Natural killer cell treated with Interleukin-12 subunit alpha and Interleukin-12 subunit beta and Interleukin-15 and Interleukin-18, amount 100 ng/mL, for 72 hours (primary cell): ENCODE measurements around the gene TLK2. TPM values are rescaled to one million over a fixed set of nuclear protein-coding genes. Genes with fewer than 3 reads are reported as not detected.
"Not testable (repeated sequence)": the region's sequence is repeated elsewhere in the genome, so short reads cannot be mapped to it uniquely, and the experiment has no call there.

Experiments
- ATAC-seq, 2 donors: fragments of 150-1000 bp; cut with Tn5 transposase in 1 of 2; sonication (Bioruptor Pico), chemical (Tn5 transposase) in 1 of 2; 2 replicates each; pipeline ENCODE4 v1.10.0; 2021
- DNase-seq: peaks from one replicate; pipeline ENCODE4 v3.0.0; 2022; ENCODE audit warnings: low spot score
- H3K27ac Mint-ChIP-seq, 2 donors: 1 replicate in 1 of 2; 2 replicates in 1 of 2; pipeline ENCODE4 v1.8.0; 2022; ENCODE audit warnings: mixed read lengths in 2 of 2, mild to moderate bottlenecking in 1 of 2, moderate library complexity in 1 of 2
- H3K27me3 Mint-ChIP-seq, 2 donors: 1 replicate in 1 of 2; 2 replicates in 1 of 2; pipeline ENCODE4 v1.8.0; 2022; ENCODE audit warnings: mixed read lengths in 2 of 2
- H3K36me3 Mint-ChIP-seq: one replicate; pipeline ENCODE4 v1.8.0; 2022; ENCODE audit warnings: mixed read lengths
- H3K4me1 Mint-ChIP-seq, 2 donors: 1 replicate in 1 of 2; 2 replicates in 1 of 2; pipeline ENCODE4 v1.8.0; 2022; ENCODE audit warnings: low read depth in 2 of 2, mixed read lengths in 2 of 2, mild to moderate bottlenecking in 1 of 2
- H3K4me3 Mint-ChIP-seq: one replicate; pipeline ENCODE4 v1.8.0; 2022; ENCODE audit warnings: mixed read lengths
- H3K9me3 Mint-ChIP-seq: 2 replicates; pipeline ENCODE4 v1.8.0; 2022; ENCODE audit warnings: mixed read lengths
- total RNA-seq, 2 donors: library from RNA; stranded (reverse); gene quantifications; one replicate each; pipeline ENCODE4 v1.2.3, GENCODE V29; 2022

The TLK2 gene
- total RNA-seq, 2 donors from 2014 or later: 51.4 to 58.7 TPM

GRCh38 chr17:62588109-62588508 is 109.5 kb downstream of the TLK2 start:
- H3K27ac Mint-ChIP-seq: no peak overlapping the region
- ATAC-seq (no peak), DNase-seq (no peak)
- H3K36me3 Mint-ChIP-seq: peaks cover 7% of the 10 kb centered on the region
- H3K9me3 Mint-ChIP-seq: no peaks in the 10 kb centered on the region
- H3K4me3 Mint-ChIP-seq: no peak overlapping the region
- H3K4me1 Mint-ChIP-seq: no peaks in the 10 kb centered on the region
- no peaks in the 10 kb centered on the region for H3K27me3 Mint-ChIP-seq

- ATAC-seq: no peak
- peaks cover 7% of the 10 kb centered on the region for H3K36me3 Mint-ChIP-seq
- no peak overlapping the region for H3K27ac Mint-ChIP-seq
- no peaks in the 10 kb centered on the region for H3K27me3 Mint-ChIP-seq
- no peak overlapping the region for H3K4me3 Mint-ChIP-seq
- H3K4me1 Mint-ChIP-seq: no peaks in the 10 kb centered on the region
- H3K9me3 Mint-ChIP-seq: no peaks in the 10 kb centered on the region
- DNase-seq: no peak
These were observed 112.7 kb downstream of the TLK2 start for GRCh38 chr17:62591333-62591732.

GRCh38 chr17:62591822-62592221 is 113.2 kb downstream of the TLK2 start:
- not testable (repeated sequence) for H3K4me3 Mint-ChIP-seq, H3K36me3 Mint-ChIP-seq, ATAC-seq

GRCh38 chr17:62592341-62593099 is 113.9 kb downstream of the TLK2 start:
- Mint-ChIP-seq H3K36me3 (peaks cover 15% of the 10 kb centered on the region), H3K27me3 (no peaks in the 10 kb centered on the region), H3K9me3 (no peaks in the 10 kb centered on the region), H3K4me3 (no peak overlapping the region), H3K27ac (no peak overlapping the region), H3K4me1 (no peaks in the 10 kb centered on the region)
- DNase-seq: no peak
- ATAC-seq: no peak

More at GRCh38 chr17:62591822-62592221, 113.2 kb downstream of the TLK2 start:
- not testable (repeated sequence) for H3K27ac Mint-ChIP-seq, H3K27me3 Mint-ChIP-seq, H3K4me1 Mint-ChIP-seq, DNase-seq, H3K9me3 Mint-ChIP-seq

- Mint-ChIP-seq H3K4me3 (no peak overlapping the region), H3K27me3 (no peaks in the 10 kb centered on the region), H3K4me1 (no peaks in the 10 kb centered on the region), H3K36me3 (peaks cover 15% of the 10 kb centered on the region), H3K27ac (no peak overlapping the region), H3K9me3 (no peaks in the 10 kb centered on the region)
- DNase-seq (no peak), ATAC-seq (no peak)
These were observed 116.9 kb downstream of the TLK2 start for GRCh38 chr17:62595484-62595883.

GRCh38 chr17:62596662-62597061 is 118.0 kb downstream of the TLK2 start:
- DNase-seq: no peak
- no peak overlapping the region for H3K4me3 Mint-ChIP-seq
- no peaks in the 10 kb centered on the region for H3K4me1 Mint-ChIP-seq
- no peak overlapping the region for H3K27ac Mint-ChIP-seq
- ATAC-seq: no peak
- no peaks in the 10 kb centered on the region for H3K9me3 Mint-ChIP-seq
- peaks cover 22% of the 10 kb centered on the region for H3K36me3 Mint-ChIP-seq
- no peaks in the 10 kb centered on the region for H3K27me3 Mint-ChIP-seq

- Mint-ChIP-seq H3K4me1 (no peaks in the 10 kb centered on the region), H3K4me3 (no peak overlapping the region), H3K9me3 (no peaks in the 10 kb centered on the region), H3K36me3 (peaks cover 22% of the 10 kb centered on the region), H3K27ac (no peak overlapping the region), H3K27me3 (no peaks in the 10 kb centered on the region)
- ATAC-seq (no peak), DNase-seq (no peak)
These were observed 118.5 kb downstream of the TLK2 start for GRCh38 chr17:62597150-62597549.

GRCh38 chr17:62597920-62598319 is 119.3 kb downstream of the TLK2 start:
- DNase-seq (no peak), ATAC-seq (no peak)
- Mint-ChIP-seq H3K9me3 (no peaks in the 10 kb centered on the region), H3K4me1 (no peaks in the 10 kb centered on the region), H3K36me3 (peaks cover 30% of the 10 kb centered on the region), H3K27ac (peak overlapping the region in 1 of 2 donors; percentile 29), H3K4me3 (no peak overlapping the region), H3K27me3 (no peaks in the 10 kb centered on the region)

GRCh38 chr17:62599964-62600657 is 121.5 kb downstream of the TLK2 start:
- H3K9me3 Mint-ChIP-seq: no peaks in the 10 kb centered on the region
- H3K27ac Mint-ChIP-seq: peak overlapping the region in 1 of 2 donors; percentile 47
- H3K36me3 Mint-ChIP-seq: peaks cover 30% of the 10 kb centered on the region

GRCh38 chr17:62600805-62601204 is 122.2 kb downstream of the TLK2 start:
- H3K4me3 Mint-ChIP-seq: no peak overlapping the region
- H3K36me3 Mint-ChIP-seq: peaks cover 30% of the 10 kb centered on the region

More at GRCh38 chr17:62599964-62600657, 121.5 kb downstream of the TLK2 start:
- no peaks in the 10 kb centered on the region for H3K27me3 Mint-ChIP-seq
- ATAC-seq (no peak), DNase-seq (no peak)
- no peaks in the 10 kb centered on the region for H3K4me1 Mint-ChIP-seq
- no peak overlapping the region for H3K4me3 Mint-ChIP-seq

GRCh38 chr17:62601471-62601870 is 122.8 kb downstream of the TLK2 start:
- ATAC-seq: no peak
- no peaks in the 10 kb centered on the region for H3K9me3 Mint-ChIP-seq
- H3K4me3 Mint-ChIP-seq: no peak overlapping the region

More at GRCh38 chr17:62600805-62601204, 122.2 kb downstream of the TLK2 start:
- no peak for DNase-seq
- ATAC-seq: no peak
- Mint-ChIP-seq H3K27me3 (no peaks in the 10 kb centered on the region), H3K27ac (peak overlapping the region in 1 of 2 donors; percentile 47), H3K9me3 (no peaks in the 10 kb centered on the region), H3K4me1 (no peaks in the 10 kb centered on the region)

GRCh38 chr17:62603783-62604182 is 125.2 kb downstream of the TLK2 start:
- H3K36me3 Mint-ChIP-seq: peaks cover 31% of the 10 kb centered on the region
- not testable (repeated sequence) for H3K27ac Mint-ChIP-seq, H3K4me3 Mint-ChIP-seq, H3K27me3 Mint-ChIP-seq, H3K4me1 Mint-ChIP-seq, H3K9me3 Mint-ChIP-seq, DNase-seq, ATAC-seq

More at GRCh38 chr17:62601471-62601870, 122.8 kb downstream of the TLK2 start:
- no peaks in the 10 kb centered on the region for H3K27me3 Mint-ChIP-seq
- peaks cover 30% of the 10 kb centered on the region for H3K36me3 Mint-ChIP-seq
- no peak for DNase-seq
- no peaks in the 10 kb centered on the region for H3K4me1 Mint-ChIP-seq
- H3K27ac Mint-ChIP-seq: no peak overlapping the region

GRCh38 chr17:62605588-62605987 is 127.0 kb downstream of the TLK2 start:
- no peak overlapping the region for H3K4me3 Mint-ChIP-seq
- peaks cover 5 to 6% of the 10 kb centered on the region in 2 donors for H3K4me1 Mint-ChIP-seq
- no peak overlapping the region for H3K27ac Mint-ChIP-seq
- no peak for DNase-seq
- no peaks in the 10 kb centered on the region for H3K27me3 Mint-ChIP-seq
- H3K9me3 Mint-ChIP-seq: no peaks in the 10 kb centered on the region
- H3K36me3 Mint-ChIP-seq: peaks cover 29% of the 10 kb centered on the region
- no peak for ATAC-seq

- ATAC-seq (peak in 1 of 2 donors; percentile 83), DNase-seq (no peak)
- Mint-ChIP-seq H3K4me1 (peaks cover 14 to 17% of the 10 kb centered on the region in 2 donors), H3K4me3 (peak overlapping the region; percentile 57), H3K36me3 (peaks cover 26% of the 10 kb centered on the region), H3K27ac (peak overlapping the region in 1 of 2 donors; percentile 12), H3K9me3 (no peaks in the 10 kb centered on the region), H3K27me3 (no peaks in the 10 kb centered on the region)
These were observed 132.7 kb downstream of the TLK2 start for GRCh38 chr17:62611292-62611691.
